K562 (cell line): ENCODE measurements around the gene LRFN2. TPM values are rescaled to one million over a fixed set of nuclear protein-coding genes. Genes with fewer than 3 reads are reported as not detected.

Experiments
- ATAC-seq: fragments of 200-7000 bp; cut with Tn5 transposase; 3 replicates; pipeline ENCODE4 v1.9.1; 2020; ENCODE audit warnings: moderate library complexity
- BruUV-seq: library from RNA; stranded (reverse); fragments of 400-500 nt; replicated peaks from 2 replicates; lab custom pipeline; 2021; lab: Mats Ljungman, UMichigan
- CTCF ChIA-PET: fragments of 300-600 bp; formaldehyde crosslinking; extraction: SDS; loops from one replicate; lab custom pipeline; 2021; ENCODE audit warnings: low intra/inter-chr PET ratio; lab: Yijun Ruan, JAX
- POLR2A ChIA-PET: fragments of 300-600, 350-650 bp; sonication (Branson Sonifier 250); formaldehyde crosslinking; extraction: SDS; loops from one replicate; lab custom pipeline; 2021; ENCODE audit warnings: antibody characterized with exemption, inconsistent platforms; lab: Yijun Ruan, JAX
- DNase-seq, 4 experiments: peaks; one replicate each; pipeline versions ENCODE4 v3.0.0 to v3.0.0-alpha.2; 2011 to 2018; ENCODE audit warnings: low spot score in 3 of 4, mixed read lengths in 3 of 4; ENCODE audit errors: extremely low read depth in 1 of 4
- FAIRE-seq: peaks from 2 replicates; lab custom pipeline; 2011; peaks lifted over from hg19 to GRCh38; lab: Jason Lieb, UNC
- H2AFZ ChIP-seq: 2 replicates; pipeline ENCODE4 v1.6.0; 2011; ENCODE audit warnings: low read depth, low read length, control low read depth, inconsistent platforms
- H3K27ac ChIP-seq: fragments of 200-600 bp; 3 replicates; pipeline ENCODE4 v1.8.0; 2011; ENCODE audit warnings: low read depth, mild to moderate bottlenecking, control low read depth, inconsistent platforms, low read length, moderate library complexity, mixed read lengths; ENCODE audit errors: extremely low read depth
- H3K27me3 ChIP-seq, 2 experiments: fragments of 300-600 bp in 1 of 2; 2 replicates in 1 of 2; 3 replicates in 1 of 2; pipeline versions ENCODE4 v1.6.0 to v1.8.0; 2011; ENCODE audit warnings: inconsistent platforms in 2 of 2, low read length in 2 of 2, mild to moderate bottlenecking in 1 of 2, mixed read lengths in 1 of 2, moderate library complexity in 1 of 2; ENCODE audit not compliant: control insufficient read depth in 2 of 2, insufficient read depth in 2 of 2
- H3K36me3 ChIP-seq: fragments of 300-600 bp; 3 replicates; pipeline ENCODE4 v1.8.0; 2011; ENCODE audit warnings: mild to moderate bottlenecking, low read length, inconsistent platforms; ENCODE audit not compliant: control insufficient read depth, insufficient read depth
- H3K4me1 ChIP-seq, 2 experiments: fragments of 200-600 bp in 1 of 2; replicated peaks in 1 of 2; 2 replicates in 1 of 2; 3 replicates in 1 of 2; pipeline versions ENCODE4 v1.5.1 to v1.8.0; 2011; ENCODE audit warnings: inconsistent platforms in 2 of 2, low read length in 2 of 2, mild to moderate bottlenecking in 1 of 2, mixed read lengths in 1 of 2, moderate library complexity in 1 of 2; ENCODE audit not compliant: control insufficient read depth in 2 of 2, insufficient read depth in 2 of 2
- H3K4me2 ChIP-seq: 2 replicates; pipeline ENCODE4 v1.6.1; 2011; ENCODE audit warnings: low read length, control low read depth, inconsistent platforms, mixed read lengths; ENCODE audit not compliant: insufficient read depth
- H3K4me3 ChIP-seq: fragments of 200-600 bp; sonication (generic), shearing (Covaris generic); 2 replicates; pipeline ENCODE4 v1.5.1; 2016; ENCODE audit warnings: control low read depth, inconsistent platforms
- H3K79me2 ChIP-seq: fragments of 200-600 bp; 3 replicates; pipeline ENCODE4 v1.8.0; 2011; ENCODE audit warnings: low read length, inconsistent platforms; ENCODE audit not compliant: control insufficient read depth, insufficient read depth
- H3K9ac ChIP-seq, 2 experiments: 2 replicates each; pipeline versions ENCODE4 v1.6.0 to v1.6.1; 2011; ENCODE audit warnings: low read depth in 2 of 2, low read length in 2 of 2, control low read depth in 1 of 2, inconsistent platforms in 1 of 2, mild to moderate bottlenecking in 1 of 2, mixed read lengths in 1 of 2; ENCODE audit not compliant: insufficient read depth in 1 of 2
- H3K9me1 ChIP-seq: one replicate; pipeline ENCODE4 v1.6.0; 2011; ENCODE audit warnings: inconsistent platforms, mild to moderate bottlenecking, low read length, moderate library complexity; ENCODE audit not compliant: control insufficient read depth, insufficient read depth
- H3K9me3 ChIP-seq: replicated peaks from 2 replicates; pipeline ENCODE4 v1.5.1; 2011; ENCODE audit warnings: low read depth, low read length, inconsistent platforms; ENCODE audit not compliant: control insufficient read depth, insufficient read depth
- H4K20me1 ChIP-seq: replicated peaks from 2 replicates; pipeline ENCODE4 v1.6.1; 2011; ENCODE audit warnings: low read length, inconsistent platforms, mixed read lengths; ENCODE audit not compliant: control insufficient read depth, insufficient read depth
- BRCA1 ChIP-seq, 2 experiments: fragments of 450-650 bp in 1 of 2; sonication (generic) in 1 of 2; formaldehyde crosslinking in 1 of 2; IDR thresholded peaks; 2 replicates each; pipeline versions ENCODE4 v1.5.0 to v1.6.1; 2017 to 2020; ENCODE audit warnings: mild to moderate bottlenecking in 1 of 2, missing genetic modification reagents in 1 of 2
- ETS2 ChIP-seq: IDR thresholded peaks from 2 replicates; pipeline ENCODE4 v1.6.1; 2016; ENCODE audit warnings: borderline replicate concordance, missing genetic modification characterization, mild to moderate bottlenecking, moderate library complexity, missing compliant biosample characterization; ENCODE audit not compliant: poor library complexity, severe bottlenecking
- HMGN3 ChIP-seq: IDR thresholded peaks from 2 replicates; pipeline ENCODE4 v1.6.1; 2011; ENCODE audit warnings: borderline replicate concordance, low read depth, mild to moderate bottlenecking, mixed read lengths, low read length; ENCODE audit not compliant: insufficient read length; ENCODE audit errors: extremely low read depth
- KLF10 ChIP-seq: fragments of 250-450 bp; sonication (Bioruptor Pico); IDR thresholded peaks from 2 replicates; pipeline ENCODE4 v1.6.1; 2021; ENCODE audit warnings: matching md5 sums
- KLF16 ChIP-seq: IDR thresholded peaks from 2 replicates; pipeline ENCODE4 v1.6.1; 2016; ENCODE audit warnings: antibody characterized with exemption
- NUFIP1 ChIP-seq: fragments of 450-650 bp; IDR thresholded peaks from 2 replicates; pipeline ENCODE4 v1.6.1; 2018; ENCODE audit not compliant: partially characterized antibody
- ZNF124 ChIP-seq: sonication (generic); formaldehyde crosslinking; IDR thresholded peaks from 2 replicates; pipeline ENCODE4 v1.8.1; 2022; ENCODE audit warnings: missing genetic modification reagents
- ZNF57 ChIP-seq: fragments of 450-650 bp; formaldehyde crosslinking; IDR thresholded peaks from 2 replicates; pipeline ENCODE4 v1.4.0; 2020; ENCODE audit warnings: mild to moderate bottlenecking, moderate library complexity
- WGBS: fragments of 100-300 bp; shearing (Covaris generic); methylation state at CpG from one replicate; pipeline ENCODE4 v1.1.6; 2016; ENCODE audit warnings: low coverage, mixed read lengths; ENCODE audit not compliant: insufficient coverage; ENCODE audit errors: missing lambda C conversion rate; 5-methylcytosine and 5-hydroxymethylcytosine counted together
- in situ Hi-C: fragments of 300-500 bp; cut with MboI; formaldehyde crosslinking; loops from 4 replicates; pipeline ENCODE4 v1.15.0; 2018; ENCODE audit warnings: inconsistent platforms, mixed read lengths
- intact Hi-C: fragments of 100-400 bp; cut with micrococcal nuclease; formaldehyde crosslinking; loops from 2 replicates; pipeline ENCODE4 v1.14.2; 2022
- polyA plus RNA-seq, 8 experiments: library from polyadenylated mRNA; depleted of rRNA in 4 of 8; stranded (reverse) in 5 of 8; unstranded in 3 of 8; fragments of >200 nt; fragmentation: Nextera tagmentation in 2 of 8; fragmentation: Illumina TruSeq in 1 of 8; extraction: Ambion mirVana in 2 of 8; extraction: Trizol in 1 of 8; gene quantifications; 2 replicates each; pipeline versions ENCODE4 v1.2.1 to v1.2.3, GENCODE V29; 2011 to 2014; ENCODE audit warnings: inconsistent platforms in 1 of 8, missing spikeins in 1 of 8
- total RNA-seq, 7 experiments: library from RNA; depleted of rRNA in 6 of 7; stranded (reverse); fragments of >200 nt in 6 of 7; fragmentation: Illumina TruSeq in 2 of 7; extraction: Trizol in 2 of 7; gene quantifications; 2 replicates each; pipeline versions ENCODE4 v1.2.1 to v1.2.3, GENCODE V29; 2011 to 2021; ENCODE audit warnings: low replicate concordance in 1 of 7
- TF ChIP-seq, protein P1 (sequence below): sonication (generic); formaldehyde crosslinking; IDR thresholded peaks from 2 replicates; pipeline ENCODE4 v1.8.0; 2022; ENCODE audit warnings: mild to moderate bottlenecking, missing genetic modification reagents

LRFN2 gene
- total and polyA plus RNA-seq, 9 of the 15 experiments (the other 6 are each of a cell fraction or from before 2014, with no cell fraction given): not detected

DNA sequence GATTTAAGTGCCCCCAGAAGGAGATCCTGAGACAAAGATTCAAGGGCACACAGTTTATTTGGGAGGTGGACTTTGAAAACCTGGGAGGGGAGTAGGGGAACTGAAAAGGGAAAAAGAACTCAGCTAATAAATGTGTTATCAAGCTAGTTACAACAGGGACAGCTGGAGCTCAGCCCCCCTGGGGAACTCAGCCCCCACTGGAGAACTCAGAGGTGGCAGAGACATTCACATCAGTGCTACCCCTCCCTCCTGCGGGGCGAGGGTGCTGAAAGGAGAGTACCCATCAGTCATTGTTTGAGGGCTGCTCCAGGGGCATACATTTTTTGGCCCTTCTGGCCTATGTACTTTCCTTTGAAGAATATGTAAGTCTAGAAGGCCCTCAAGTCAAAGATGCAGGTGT lies 101.4 kb downstream of the LRFN2 start:
- Histone ChIP-seq H3K27me3 (peaks cover 3 to 37% of the 10 kb centered on the region in 2 experiments; a peak in 3 of 5 replicates), H2AFZ (no peak overlapping the region), H3K79me2 (no peaks in the 10 kb centered on the region), H3K9me3 (no peaks in the 10 kb centered on the region), H3K36me3 (no peaks in the 10 kb centered on the region), H4K20me1 (peaks cover 5% of the 10 kb centered on the region), H3K9me1 (no peaks in the 10 kb centered on the region), H3K27ac (no peak overlapping the region), H3K4me2 (no peak overlapping the region), H3K4me3 (no peak overlapping the region), H3K4me1 (no peaks in the 10 kb centered on the region), H3K9ac (no peak overlapping the region)
- CTCF ChIA-PET: no interaction called here
- intact Hi-C loops: no loop called here
- FAIRE-seq (no peak), ATAC-seq (no peak), DNase-seq (no peak)
- POLR2A ChIA-PET: interaction anchor here (0.6 kb wide), 1 partner anchor 53 kb away, joined by 3 read pairs; no protein-coding TSS in a partner anchor
- no peak for TF ChIP-seq ZNF124 (CRISPR knock-in tag)
- no peak for TF ChIP-seq NUFIP1
- TF ChIP-seq ETS2 (tag): no peak
- no peak for TF ChIP-seq BRCA1 (IDR thresholded peaks at IDR 0.05)
- no peak for TF ChIP-seq BRCA1 (CRISPR knock-in tag; IDR thresholded peaks at IDR 0.05)
- no TSS peak for BruUV-seq
- in situ Hi-C loops: no loop called here
- WGBS: 0% methylated on average over 2 of the region's 2 CpGs

DNA sequence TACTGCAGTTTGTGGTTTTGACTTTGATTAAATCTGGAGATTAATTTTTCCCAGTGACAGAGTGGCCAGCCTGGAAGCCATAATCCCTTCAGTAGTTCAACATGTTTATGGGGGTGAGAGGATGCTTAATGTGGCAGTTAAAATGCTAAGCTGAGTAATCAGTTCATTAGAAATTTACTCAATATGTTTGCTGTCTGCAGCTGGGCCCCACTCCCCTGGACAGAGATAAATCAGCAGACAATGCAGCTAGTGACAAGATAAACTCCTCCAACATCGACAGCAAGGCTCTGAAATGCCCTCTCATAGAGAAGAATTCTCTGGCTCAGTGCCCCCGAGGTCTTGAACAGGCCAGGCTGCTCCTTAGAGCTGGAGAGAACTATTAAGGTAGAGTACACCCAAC lies 101.9 kb downstream of the LRFN2 start:
- Histone ChIP-seq H3K9ac (no peak overlapping the region), H4K20me1 (peaks cover 4% of the 10 kb centered on the region), H3K27ac (no peak overlapping the region), H3K36me3 (no peaks in the 10 kb centered on the region), H3K9me3 (no peaks in the 10 kb centered on the region), H3K4me2 (no peak overlapping the region), H3K4me1 (no peaks in the 10 kb centered on the region), H2AFZ (no peak overlapping the region), H3K9me1 (no peaks in the 10 kb centered on the region), H3K4me3 (no peak overlapping the region), H3K79me2 (no peaks in the 10 kb centered on the region), H3K27me3 (peaks cover 3 to 32% of the 10 kb centered on the region in 2 experiments; a peak in 3 of 5 replicates)
- ATAC-seq: no peak
- no peak for FAIRE-seq
- BruUV-seq: no TSS peak
- no peak for DNase-seq
- in situ Hi-C loops (no loop called here), intact Hi-C loops (no loop called here)
- ChIA-PET POLR2A (interaction anchor here (0.6 kb wide), 2 partner anchors 54 to 748 kb away, joined by 3 read pairs; no protein-coding TSS in a partner anchor), CTCF (no interaction called here)
- 0% methylated on average over 2 of the region's 2 CpGs for WGBS
- TF ChIP-seq ZNF57 (CRISPR knock-in tag) (no peak), KLF16 (no peak), KLF10 (CRISPR knock-in tag) (no peak), HMGN3 (no peak)
- TF ChIP-seq, protein P1, sequence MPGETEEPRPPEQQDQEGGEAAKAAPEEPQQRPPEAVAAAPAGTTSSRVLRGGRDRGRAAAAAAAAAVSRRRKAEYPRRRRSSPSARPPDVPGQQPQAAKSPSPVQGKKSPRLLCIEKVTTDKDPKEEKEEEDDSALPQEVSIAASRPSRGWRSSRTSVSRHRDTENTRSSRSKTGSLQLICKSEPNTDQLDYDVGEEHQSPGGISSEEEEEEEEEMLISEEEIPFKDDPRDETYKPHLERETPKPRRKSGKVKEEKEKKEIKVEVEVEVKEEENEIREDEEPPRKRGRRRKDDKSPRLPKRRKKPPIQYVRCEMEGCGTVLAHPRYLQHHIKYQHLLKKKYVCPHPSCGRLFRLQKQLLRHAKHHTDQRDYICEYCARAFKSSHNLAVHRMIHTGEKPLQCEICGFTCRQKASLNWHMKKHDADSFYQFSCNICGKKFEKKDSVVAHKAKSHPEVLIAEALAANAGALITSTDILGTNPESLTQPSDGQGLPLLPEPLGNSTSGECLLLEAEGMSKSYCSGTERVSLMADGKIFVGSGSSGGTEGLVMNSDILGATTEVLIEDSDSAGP (CRISPR knock-in tag): no peak
